ENCODE results near the gene WSCD2.

WSCD2 gene

GRCh38 chr12:108128221-108129016 lies 669 bp upstream of the WSCD2 start:
- no peak for DNase-seq

GRCh38 chr12:108131035-108131434 lies 1.9 kb downstream of the WSCD2 start:
- DNase-seq: no peak

- no peak for DNase-seq
Measured at GRCh38 chr12:108131657-108132126, 2.6 kb downstream of the WSCD2 start.

GRCh38 chr12:108133482-108133881 lies 4.4 kb downstream of the WSCD2 start:
- DNase-seq: no peak

- no peak for DNase-seq
Measured at GRCh38 chr12:108134744-108135143, 5.7 kb downstream of the WSCD2 start.

GRCh38 chr12:108135627-108136026 lies 6.5 kb downstream of the WSCD2 start:
- DNase-seq: no peak

GRCh38 chr12:108136697-108137096 lies 7.6 kb downstream of the WSCD2 start:
- DNase-seq: no peak

GRCh38 chr12:108139454-108139853 lies 10.4 kb downstream of the WSCD2 start:
- no peak for DNase-seq

GRCh38 chr12:108140501-108140900 lies 11.4 kb downstream of the WSCD2 start:
- DNase-seq: no peak

GRCh38 chr12:108141600-108142130 lies 12.6 kb downstream of the WSCD2 start:
- no peak for DNase-seq

- DNase-seq: no peak
Measured at GRCh38 chr12:108143144-108143543, 14.1 kb downstream of the WSCD2 start.

GRCh38 chr12:108144080-108144479 lies 15.0 kb downstream of the WSCD2 start:
- DNase-seq: no peak

GRCh38 chr12:108145011-108145410 lies 15.9 kb downstream of the WSCD2 start:
- DNase-seq: no peak

GRCh38 chr12:108146035-108146893 lies 17.2 kb downstream of the WSCD2 start:
- DNase-seq: no peak

- no peak for DNase-seq
Measured at GRCh38 chr12:108147279-108147678, 18.2 kb downstream of the WSCD2 start.

- no peak for DNase-seq
Measured at GRCh38 chr12:108148521-108149074, 19.5 kb downstream of the WSCD2 start.

GRCh38 chr12:108150436-108150835 lies 21.3 kb downstream of the WSCD2 start:
- DNase-seq: no peak

- no peak for DNase-seq
Measured at GRCh38 chr12:108151533-108152169, 22.6 kb downstream of the WSCD2 start.

- no peak for DNase-seq
Measured at GRCh38 chr12:108152170-108152538, 23.1 kb downstream of the WSCD2 start.

GRCh38 chr12:108156717-108157116 lies 27.6 kb downstream of the WSCD2 start:
- DNase-seq: no peak

GRCh38 chr12:108157870-108158459 lies 28.9 kb downstream of the WSCD2 start:
- DNase-seq: no peak

GRCh38 chr12:108162207-108162606 lies 33.1 kb downstream of the WSCD2 start:
- no peak for DNase-seq

- no peak for DNase-seq
Measured at GRCh38 chr12:108166505-108166904, 37.4 kb downstream of the WSCD2 start.

All from NCI-H1048 (cell line).